GM19025 (cell line): ENCODE measurements around the gene KMT2B.
A peak's percentile ranks its signal among the peaks of the same experiment; 100 is the strongest.
"Not testable (repeated sequence)": the region's sequence is repeated elsewhere in the genome, so short reads cannot be mapped to it uniquely, and the experiment has no call there.

ENCODE experiments used
- ATAC-seq: cut with Tn5 transposase; IDR thresholded peaks from one replicate; pipeline ENCODE4 v1.9.1; 2021; ENCODE audit warnings: mild to moderate bottlenecking, low read depth, moderate library complexity; ENCODE audit not compliant: unreplicated experiment

The KMT2B gene

GRCh38 chr19:35717665-35718344 is at the start of gene KMT2B:
Gene KMT2B (plus strand): TSS chr19:35718003. CDS start chr19:35718019, 16 bp downstream.
- ATAC-seq = peak; percentile 52

- ATAC-seq = no peak
These were observed 48.2 kb upstream of the KMT2B start for GRCh38 chr19:35669566-35669965.

GRCh38 chr19:35669974-35670373 is 47.8 kb upstream of the KMT2B start:
- no peak for ATAC-seq

GRCh38 chr19:35670686-35671085 is 47.1 kb upstream of the KMT2B start:
- no peak for ATAC-seq

- no peak for ATAC-seq
These were observed 46.0 kb upstream of the KMT2B start for GRCh38 chr19:35671818-35672217.

- no peak for ATAC-seq
These were observed 44.5 kb upstream of the KMT2B start for GRCh38 chr19:35673121-35673804.

GRCh38 chr19:35675589-35676140 is 42.1 kb upstream of the KMT2B start:
- no peak for ATAC-seq

GRCh38 chr19:35689836-35690235 is 28.0 kb upstream of the KMT2B start:
- ATAC-seq = no peak

GRCh38 chr19:35691106-35691505 is 26.7 kb upstream of the KMT2B start:
- not testable (repeated sequence) for ATAC-seq

- ATAC-seq = no peak
These were observed 25.8 kb upstream of the KMT2B start for GRCh38 chr19:35692010-35692409.

- no peak for ATAC-seq
These were observed 24.4 kb upstream of the KMT2B start for GRCh38 chr19:35693422-35693821.

- ATAC-seq = peak; percentile 58
These were observed 23.8 kb upstream of the KMT2B start for GRCh38 chr19:35693835-35694599.

GRCh38 chr19:35695895-35696422 is 21.8 kb upstream of the KMT2B start:
- no peak for ATAC-seq

GRCh38 chr19:35696835-35697234 is 21.0 kb upstream of the KMT2B start:
- no peak for ATAC-seq

- peak; percentile 96 for ATAC-seq
These were observed 15.4 kb upstream of the KMT2B start for GRCh38 chr19:35702223-35703012.

- no peak for ATAC-seq
These were observed 14.5 kb upstream of the KMT2B start for GRCh38 chr19:35703343-35703742.

- no peak for ATAC-seq
These were observed 13.6 kb upstream of the KMT2B start, which contains the start of gene ZBTB32 for GRCh38 chr19:35704218-35704617. Gene ZBTB32 (plus strand): TSS chr19:35704558. CDS start chr19:35714627, 10,069 bp downstream.

- no peak for ATAC-seq
These were observed 9.4 kb upstream of the KMT2B start for GRCh38 chr19:35708391-35708790.

GRCh38 chr19:35710784-35711723 is 6.7 kb upstream of the KMT2B start:
- ATAC-seq = peak; percentile 32
